Endothelial cell of umbilical vein (primary cell): ENCODE results near the gene CCDC184. TPM values are rescaled to one million over a fixed set of nuclear protein-coding genes. Genes with fewer than 3 reads are reported as not detected.
"Not testable (repeated sequence)": the region's sequence is repeated elsewhere in the genome, so short reads cannot be mapped to it uniquely, and the experiment has no call there.

Experiments
- BruUV-seq: library from RNA; stranded (reverse); fragments of 400-500 nt; replicated peaks from 2 replicates; lab custom pipeline; 2021; lab: Mats Ljungman, UMichigan
- CTCF ChIA-PET: fragments of 300-600, 350-600 bp; sonication (Branson Sonifier 250); formaldehyde crosslinking; loops from one replicate; lab custom pipeline; 2021; ENCODE audit warnings: antibody characterized with exemption, inconsistent platforms; lab: Charles Lee
- POLR2A ChIA-PET: fragments of 300-600, 350-600 bp; sonication (Branson Sonifier 250); formaldehyde crosslinking; loops from one replicate; lab custom pipeline; 2021; ENCODE audit warnings: antibody characterized with exemption, inconsistent platforms; lab: Charles Lee
- DNase-seq: peaks from one replicate; pipeline ENCODE4 v3.0.0-alpha.2; 2011; ENCODE audit warnings: low read depth, low spot score
- FAIRE-seq: peaks from 2 replicates; lab custom pipeline; 2011; peaks lifted over from hg19 to GRCh38; lab: Jason Lieb, UNC
- H2AFZ ChIP-seq: 2 replicates; pipeline ENCODE4 v1.6.0; 2012; ENCODE audit warnings: low read depth, low read length, control low read depth, inconsistent platforms
- H3K27ac ChIP-seq: 2 replicates; pipeline ENCODE4 v1.5.1; 2011; ENCODE audit warnings: low read depth, mild to moderate bottlenecking, control low read depth, low read length, moderate library complexity; ENCODE audit not compliant: insufficient read depth
- H3K27me3 ChIP-seq, 2 experiments: 2 replicates each; pipeline versions ENCODE4 v1.6.0 to v1.6.1; 2011; ENCODE audit warnings: low read length in 2 of 2, mixed read lengths in 1 of 2; ENCODE audit not compliant: control insufficient read depth in 2 of 2, insufficient read depth in 2 of 2
- H3K36me3 ChIP-seq, 2 experiments: 2 replicates in 1 of 2; 3 replicates in 1 of 2; pipeline ENCODE4 v1.5.1; 2011; ENCODE audit warnings: low read length in 2 of 2, mild to moderate bottlenecking in 1 of 2, moderate library complexity in 1 of 2; ENCODE audit not compliant: control insufficient read depth in 2 of 2, insufficient read depth in 2 of 2; ENCODE audit errors: extremely low read depth in 1 of 2
- H3K4me1 ChIP-seq: 3 replicates; pipeline ENCODE4 v1.5.1; 2011; ENCODE audit warnings: mild to moderate bottlenecking, low read length; ENCODE audit not compliant: control insufficient read depth, insufficient read depth; ENCODE audit errors: extremely low read depth
- H3K4me2 ChIP-seq: 2 replicates; pipeline ENCODE4 v1.6.1; 2011; ENCODE audit warnings: low read length, control low read depth, mixed read lengths; ENCODE audit not compliant: insufficient read depth
- H3K4me3 ChIP-seq, 3 experiments: fragments of 200-600 bp in 1 of 3; sonication (generic), shearing (Covaris generic) in 1 of 3; replicated peaks in 1 of 3; 2 replicates each; pipeline ENCODE4 v1.5.1; 2011 to 2016; ENCODE audit warnings: control low read depth in 3 of 3, low read length in 3 of 3, mild to moderate bottlenecking in 2 of 3, inconsistent platforms in 1 of 3, low read depth in 1 of 3, moderate library complexity in 1 of 3; ENCODE audit not compliant: insufficient read depth in 1 of 3
- H3K79me2 ChIP-seq: 2 replicates; pipeline ENCODE4 v1.6.0; 2012; ENCODE audit warnings: low read length, inconsistent platforms; ENCODE audit not compliant: control insufficient read depth, insufficient read depth
- H3K9ac ChIP-seq: replicated peaks from 2 replicates; pipeline ENCODE3; 2011; ENCODE audit warnings: low read length, control low read depth; ENCODE audit not compliant: insufficient read depth; ENCODE audit errors: extremely low read depth
- H3K9me1 ChIP-seq: replicated peaks from 3 replicates; pipeline ENCODE4 v1.6.0; 2011; ENCODE audit warnings: mild to moderate bottlenecking, low read length; ENCODE audit not compliant: control insufficient read depth, insufficient read depth; ENCODE audit errors: extremely low read depth
- H3K9me3 ChIP-seq: replicated peaks from 2 replicates; pipeline ENCODE4 v1.5.1; 2012; ENCODE audit warnings: low read length, inconsistent platforms; ENCODE audit not compliant: control insufficient read depth, insufficient read depth
- H4K20me1 ChIP-seq: replicated peaks from 2 replicates; pipeline ENCODE3; 2011; ENCODE audit warnings: mild to moderate bottlenecking, low read length; ENCODE audit not compliant: control insufficient read depth, insufficient read depth; ENCODE audit errors: extremely low read depth
- FOS ChIP-seq: IDR thresholded peaks from 2 replicates; pipeline ENCODE4 v1.6.1; 2011; ENCODE audit warnings: mild to moderate bottlenecking, low read length, moderate library complexity, borderline replicate concordance; ENCODE audit not compliant: insufficient read depth
- GATA2 ChIP-seq: IDR thresholded peaks from 2 replicates; pipeline ENCODE4 v1.7.0; 2011; ENCODE audit warnings: low read depth, mild to moderate bottlenecking, moderate library complexity, mixed read lengths, low read length; ENCODE audit not compliant: insufficient read length, insufficient read depth
- dilution Hi-C: fragments of 300-500 bp; cut with MboI; formaldehyde crosslinking; loops from one replicate; pipeline ENCODE4 v1.15.0; 2019; ENCODE audit warnings: low sequenced_read_pairs; ENCODE audit not compliant: extremely low pct_ligation_motif_present
- intact Hi-C: fragments of 100-400 bp; cut with micrococcal nuclease; formaldehyde crosslinking; loops from one replicate; pipeline ENCODE4 v1.10.0; 2022
- polyA plus RNA-seq, 4 experiments: library from polyadenylated mRNA; depleted of rRNA in 3 of 4; stranded (reverse) in 3 of 4; unstranded in 1 of 4; fragments of >200 nt; gene quantifications; 2 replicates each; pipeline versions ENCODE4 v1.2.1 to v1.2.3, GENCODE V29; 2011 to 2012; ENCODE audit warnings: missing spikeins in 1 of 4
- total RNA-seq: library from RNA; stranded (reverse); gene quantifications from 2 replicates; pipeline ENCODE4 v1.2.3, GENCODE V29; 2021

CCDC184 gene
- total and polyA plus RNA-seq, 2 donors (not counting 3 experiments of a cell fraction or from before 2014, with no cell fraction given), result 0.18 to 0.39 TPM

DNA sequence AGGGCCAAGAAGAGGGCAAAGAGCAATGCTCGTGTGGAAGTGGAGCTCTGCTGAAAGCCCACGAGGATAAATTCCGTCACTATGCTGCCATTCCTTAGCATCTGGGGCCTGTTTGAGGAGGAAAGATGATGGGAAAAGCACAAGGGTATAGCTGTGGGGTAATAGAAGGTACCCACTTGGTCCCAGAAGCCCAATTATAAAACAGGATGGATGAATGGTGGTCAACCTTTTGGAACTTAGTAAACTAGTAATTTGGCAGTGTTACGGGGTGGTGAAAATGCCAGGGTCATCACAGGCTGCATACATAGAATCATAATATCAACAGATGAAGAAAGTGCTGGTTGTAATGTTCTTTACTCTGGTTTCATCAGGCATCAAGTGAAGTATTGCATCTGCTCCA lies 19.7 kb downstream of the CCDC184 start, which contains the start of gene OR10AD1:
TSS of gene OR10AD1 (minus strand) at position 101 of the 400 bp plus-strand sequence. CDS start at position 101, 0 bp downstream.
- Histone ChIP-seq H3K4me3 (no peak within 1 kb of the TSS), H3K9ac (no peak within 1 kb of the TSS), H3K27me3 (no peaks in the 10 kb centered on the region), H3K27ac (no peak within 1 kb of the TSS), H2AFZ (no peak within 1 kb of the TSS), H4K20me1 (no peaks in the 10 kb centered on the region), H3K9me3 (no peaks in the 10 kb centered on the region), H3K4me1 (no peaks in the 10 kb centered on the region), H3K4me2 (no peak within 1 kb of the TSS), H3K36me3 (no peaks in the 10 kb centered on the region), H3K9me1 (no peaks in the 10 kb centered on the region), H3K79me2 (no peaks in the 10 kb centered on the region)
- TF ChIP-seq FOS, result no peak
- TF ChIP-seq GATA2, result no peak
- dilution Hi-C loops (no loop called here), intact Hi-C loops (no loop called here)
- ChIA-PET POLR2A (no interaction called here), CTCF (no interaction called here)
- DNase-seq (no peak), FAIRE-seq (no peak)
- no TSS peak for BruUV-seq

DNA sequence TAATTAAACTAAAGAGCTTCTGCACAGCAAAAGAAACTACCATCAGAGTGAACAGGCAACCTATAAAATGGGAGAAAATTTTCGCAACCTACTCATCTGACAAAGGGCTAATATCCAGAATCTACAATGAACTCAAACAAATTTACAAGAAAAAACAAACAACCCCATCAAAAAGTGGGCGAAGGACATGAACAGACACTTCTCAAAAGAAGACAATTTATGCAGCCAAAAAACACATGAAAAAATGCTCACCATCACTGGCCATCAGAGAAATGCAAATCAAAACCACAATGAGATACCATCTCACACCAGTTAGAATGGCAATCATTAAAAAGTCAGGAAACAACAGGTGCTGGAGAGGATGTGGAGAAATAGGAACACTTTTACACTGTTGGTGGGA lies 26.1 kb downstream of the CCDC184 start:
- POLR2A ChIA-PET, result not testable (repeated sequence)

More for the DNA sequence above, 26.1 kb downstream of the CCDC184 start:
- H3K27ac ChIP-seq, FAIRE-seq, CTCF ChIA-PET, H3K4me2 ChIP-seq, H3K27me3 ChIP-seq, H2AFZ ChIP-seq, H3K4me3 ChIP-seq, H3K36me3 ChIP-seq, DNase-seq, H4K20me1 ChIP-seq, H3K79me2 ChIP-seq, H3K9me3 ChIP-seq, BruUV-seq, intact Hi-C loops, H3K4me1 ChIP-seq, dilution Hi-C loops, H3K9me1 ChIP-seq, H3K9ac ChIP-seq: not testable (repeated sequence)
